WERI-Rb-1 (cell line): Measurements from ENCODE around the gene KCNJ12.

ENCODE experiments used
- DNase-seq: peaks from one replicate; pipeline ENCODE4 v3.0.0-alpha.2; 2020
- H3K27ac ChIP-seq: fragments of 250-450 bp; sonication (Bioruptor Pico); 2 replicates; pipeline ENCODE4 v1.5.1; 2020; ENCODE audit warnings: mild to moderate bottlenecking, moderate library complexity
- H3K27me3 ChIP-seq: fragments of 250-450 bp; sonication (Bioruptor Pico); 2 replicates; pipeline ENCODE4 v1.5.1; 2021; ENCODE audit warnings: mild to moderate bottlenecking, low read depth, moderate library complexity; ENCODE audit not compliant: insufficient read depth, severe bottlenecking
- H3K36me3 ChIP-seq: fragments of 250-450 bp; sonication (Bioruptor Pico); 2 replicates; pipeline ENCODE4 v1.5.1; 2020; ENCODE audit warnings: mild to moderate bottlenecking, moderate library complexity
- H3K4me3 ChIP-seq: 2 replicates; pipeline ENCODE4 v1.5.1; 2011; ENCODE audit warnings: low read depth, mild to moderate bottlenecking, control low read depth, low read length
- H3K9me3 ChIP-seq: fragments of 250-450 bp; sonication (Bioruptor Pico); 2 replicates; pipeline ENCODE4 v1.5.1; 2021; ENCODE audit warnings: mild to moderate bottlenecking, moderate library complexity; ENCODE audit not compliant: severe bottlenecking
- TF ChIP-seq, protein P1 (sequence below): IDR thresholded peaks from 2 replicates; pipeline ENCODE4 v1.5.1; 2011; ENCODE audit warnings: low read depth, mild to moderate bottlenecking, control low read depth, inconsistent platforms, low read length

The KCNJ12 gene

DNA sequence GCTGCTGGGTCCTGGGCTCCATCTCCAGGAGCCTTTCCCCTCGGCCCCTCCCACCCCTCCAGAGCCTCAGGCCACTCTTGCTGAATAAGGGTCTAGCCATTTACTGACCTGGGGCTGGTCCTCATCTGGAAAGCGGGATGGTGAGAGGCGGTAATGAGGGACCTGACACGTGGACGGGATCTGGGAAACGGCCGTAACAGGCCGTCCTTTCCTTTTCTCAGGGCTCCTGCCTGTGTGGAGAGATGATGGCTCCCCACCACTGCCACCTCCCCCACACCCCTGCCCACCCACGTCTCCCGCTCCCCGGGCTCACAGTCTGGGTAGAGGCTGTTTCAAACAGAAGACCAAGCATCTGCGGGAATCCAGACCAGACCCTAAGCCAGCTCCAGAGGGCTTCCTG, 20.6 kb upstream of the KCNJ12 start:
- Histone ChIP-seq H3K36me3 (no peaks in the 10 kb centered on the region), H3K27me3 (peaks cover 3% of the 10 kb centered on the region), H3K27ac (no peak overlapping the region), H3K4me3 (no peak overlapping the region), H3K9me3 (no peaks in the 10 kb centered on the region)
- no peak for DNase-seq
- TF ChIP-seq, protein P1, sequence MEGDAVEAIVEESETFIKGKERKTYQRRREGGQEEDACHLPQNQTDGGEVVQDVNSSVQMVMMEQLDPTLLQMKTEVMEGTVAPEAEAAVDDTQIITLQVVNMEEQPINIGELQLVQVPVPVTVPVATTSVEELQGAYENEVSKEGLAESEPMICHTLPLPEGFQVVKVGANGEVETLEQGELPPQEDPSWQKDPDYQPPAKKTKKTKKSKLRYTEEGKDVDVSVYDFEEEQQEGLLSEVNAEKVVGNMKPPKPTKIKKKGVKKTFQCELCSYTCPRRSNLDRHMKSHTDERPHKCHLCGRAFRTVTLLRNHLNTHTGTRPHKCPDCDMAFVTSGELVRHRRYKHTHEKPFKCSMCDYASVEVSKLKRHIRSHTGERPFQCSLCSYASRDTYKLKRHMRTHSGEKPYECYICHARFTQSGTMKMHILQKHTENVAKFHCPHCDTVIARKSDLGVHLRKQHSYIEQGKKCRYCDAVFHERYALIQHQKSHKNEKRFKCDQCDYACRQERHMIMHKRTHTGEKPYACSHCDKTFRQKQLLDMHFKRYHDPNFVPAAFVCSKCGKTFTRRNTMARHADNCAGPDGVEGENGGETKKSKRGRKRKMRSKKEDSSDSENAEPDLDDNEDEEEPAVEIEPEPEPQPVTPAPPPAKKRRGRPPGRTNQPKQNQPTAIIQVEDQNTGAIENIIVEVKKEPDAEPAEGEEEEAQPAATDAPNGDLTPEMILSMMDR: no peak

DNA sequence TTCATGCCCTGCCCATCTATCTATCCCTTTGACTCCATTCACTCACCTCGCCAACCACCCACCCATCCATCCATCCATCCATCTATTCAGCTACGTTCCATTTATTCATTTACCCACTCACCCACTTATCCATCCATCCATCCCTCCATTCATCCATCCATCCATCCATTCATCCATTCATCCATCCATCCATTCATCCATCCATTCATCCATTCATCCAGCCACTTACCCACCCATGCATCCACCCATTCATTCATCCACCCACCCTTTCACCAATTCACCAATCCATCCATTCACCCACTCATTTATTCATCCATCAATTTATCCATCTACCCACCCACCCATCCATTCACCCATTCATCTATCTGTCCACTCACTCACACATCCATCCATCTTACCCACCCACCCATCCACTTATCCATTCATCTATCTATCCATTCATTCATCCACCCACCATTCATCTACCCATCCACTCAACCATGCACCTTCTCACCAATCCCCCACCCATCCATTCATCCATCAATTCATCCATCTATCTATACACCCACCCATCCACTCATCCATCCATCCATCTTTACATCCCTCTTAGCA, 19.5 kb upstream of the KCNJ12 start:
- Histone ChIP-seq H3K4me3 (no peak overlapping the region), H3K27ac (no peak overlapping the region), H3K9me3 (no peaks in the 10 kb centered on the region), H3K36me3 (no peaks in the 10 kb centered on the region), H3K27me3 (peaks cover 5% of the 10 kb centered on the region)
- DNase-seq: no peak
- TF ChIP-seq, protein P1: no peak

DNA sequence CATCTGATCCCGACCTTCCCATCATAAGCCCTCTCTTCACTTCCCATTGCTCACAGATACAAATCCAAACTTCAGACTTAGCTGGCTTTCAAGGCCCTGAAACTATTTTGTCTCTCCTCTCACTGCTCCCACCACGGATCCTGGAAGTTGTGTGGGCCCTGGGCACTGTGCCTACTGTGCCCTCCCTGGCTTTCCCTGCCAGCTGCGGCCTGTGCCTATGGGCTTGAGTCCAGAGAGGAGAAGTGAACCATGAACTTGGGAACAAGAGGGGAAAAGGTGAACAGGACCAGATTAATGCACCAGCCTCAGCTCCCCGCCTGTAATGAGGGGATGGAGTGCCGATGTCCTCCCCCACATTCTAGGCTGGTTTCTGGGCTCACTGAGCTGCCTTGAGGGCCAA, 18.9 kb upstream of the KCNJ12 start:
- Histone ChIP-seq H3K27me3 (peaks cover 9% of the 10 kb centered on the region), H3K36me3 (no peaks in the 10 kb centered on the region), H3K4me3 (no peak overlapping the region), H3K27ac (no peak overlapping the region), H3K9me3 (no peaks in the 10 kb centered on the region)
- no peak for DNase-seq
- TF ChIP-seq, protein P1: no peak

DNA sequence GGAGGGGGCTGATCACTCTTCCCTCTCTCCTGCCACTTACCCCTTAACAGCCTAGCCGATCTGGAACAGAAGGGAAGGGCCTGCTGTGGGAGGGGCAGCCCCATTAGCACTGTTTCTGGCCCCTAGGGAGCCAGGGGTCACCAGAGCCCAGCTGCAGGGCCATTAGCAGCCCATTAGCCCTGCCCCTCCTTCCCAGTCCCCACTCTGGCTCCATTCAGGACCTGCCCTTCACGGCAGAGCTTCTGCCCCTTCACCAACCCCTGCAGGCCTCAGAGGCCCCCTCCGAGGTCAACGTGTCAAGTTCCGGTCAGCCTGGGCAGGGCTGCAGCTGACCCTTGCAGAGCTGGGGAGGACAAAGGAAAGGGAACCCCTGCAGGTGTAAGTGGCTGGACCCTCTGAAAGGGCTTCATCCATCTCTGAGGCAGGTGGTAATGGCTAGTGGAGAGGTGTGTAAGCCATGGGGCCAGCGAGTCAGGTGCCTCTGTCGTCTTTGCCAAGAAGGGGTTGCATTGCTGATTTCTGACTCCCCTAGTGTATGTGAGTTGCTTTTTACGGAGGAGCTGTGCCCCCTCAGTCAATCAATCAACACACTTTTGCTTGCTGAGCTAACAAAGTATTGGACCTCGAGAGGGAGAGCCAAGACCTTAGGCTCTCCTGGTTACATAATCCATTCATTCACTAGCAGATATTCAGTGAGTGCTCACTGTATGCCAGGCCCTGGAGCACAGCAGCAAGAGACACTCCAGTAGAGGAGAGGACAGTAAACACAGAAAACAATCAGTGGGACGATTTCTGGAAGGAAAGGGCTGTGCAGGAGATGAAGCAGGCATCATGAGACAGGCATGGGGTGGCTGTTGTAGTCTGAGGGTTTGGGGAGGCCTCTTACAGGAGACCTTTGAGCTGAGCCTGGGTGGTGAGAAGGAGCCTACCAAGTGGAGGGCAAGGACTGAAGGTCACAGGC, 18.2 kb upstream of the KCNJ12 start:
- Histone ChIP-seq H3K9me3 (no peaks in the 10 kb centered on the region), H3K36me3 (no peaks in the 10 kb centered on the region), H3K4me3 (no peak overlapping the region), H3K27me3 (peaks cover 11% of the 10 kb centered on the region), H3K27ac (no peak overlapping the region)
- TF ChIP-seq, protein P1: no peak
- no peak for DNase-seq

DNA sequence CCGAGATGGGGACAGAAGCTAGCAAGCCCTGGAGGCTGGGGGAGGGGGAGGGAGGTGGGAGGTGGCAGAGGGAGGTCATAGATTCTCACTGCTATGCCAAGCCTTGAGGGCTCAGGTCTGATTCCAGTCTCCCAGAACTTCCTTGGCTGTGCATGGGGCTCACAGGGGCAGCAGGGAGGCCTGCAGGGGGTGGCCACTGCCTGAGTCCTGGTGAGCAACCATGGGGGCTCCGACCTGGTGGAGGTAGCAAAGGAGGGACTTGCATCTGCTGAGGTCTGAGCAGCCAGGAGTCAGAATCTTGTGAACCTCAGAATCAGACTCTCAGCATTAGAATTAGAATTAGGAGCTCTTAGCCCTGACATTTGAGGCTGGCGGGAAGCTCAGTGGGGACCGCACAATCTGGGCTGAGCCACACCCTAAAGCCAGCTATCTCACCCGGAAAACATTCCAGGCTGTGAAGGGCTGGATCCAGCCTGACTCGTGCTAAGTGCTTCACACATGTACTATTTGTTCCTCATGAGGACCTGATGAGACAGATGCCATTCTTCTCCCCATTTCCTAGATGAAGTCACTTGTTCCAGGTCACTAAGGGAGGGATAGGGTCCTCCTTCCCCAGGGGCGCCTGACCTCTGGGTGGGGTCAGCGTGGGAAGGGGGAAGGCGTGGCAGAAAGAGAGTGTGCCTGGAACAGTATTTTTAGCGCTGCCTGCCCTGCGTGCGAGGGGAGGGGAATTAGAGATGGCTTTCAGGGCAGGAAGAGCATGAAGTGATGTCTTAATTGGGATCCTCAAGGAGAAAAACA, 17.3 kb upstream of the KCNJ12 start:
- no peak for DNase-seq
- H3K4me3 ChIP-seq: no peak overlapping the region

More for the DNA sequence above, 17.3 kb upstream of the KCNJ12 start:
- Histone ChIP-seq H3K36me3 (no peaks in the 10 kb centered on the region), H3K27ac (no peak overlapping the region), H3K9me3 (no peaks in the 10 kb centered on the region), H3K27me3 (peaks cover 9% of the 10 kb centered on the region)
- TF ChIP-seq, protein P1: no peak
